CD14-positive monocyte (primary cell): ENCODE data around the gene LAMB4. TPM values are rescaled to one million over a fixed set of nuclear protein-coding genes. Genes with fewer than 3 reads are reported as not detected.

Experiments
- DNase-seq, 3 donors: peaks; one replicate each; pipeline ENCODE4 v3.0.0-alpha.2; 2011 to 2022
- H2AFZ ChIP-seq: 2 replicates; pipeline ENCODE4 v1.6.0; 2012; ENCODE audit warnings: mild to moderate bottlenecking, low read depth, low read length, inconsistent platforms; ENCODE audit not compliant: insufficient read depth, poor library complexity, severe bottlenecking
- H3K27ac ChIP-seq, 2 donors: 1 replicate in 1 of 2; 2 replicates in 1 of 2; pipeline ENCODE4 v1.5.1; 2012 to 2013; ENCODE audit warnings: low read length in 2 of 2, control low read depth in 1 of 2, inconsistent platforms in 1 of 2, low read depth in 1 of 2, mild to moderate bottlenecking in 1 of 2
- H3K27me3 ChIP-seq, 2 donors: one replicate each; pipeline versions ENCODE4 v1.6.0 to v1.6.1; 2011 to 2013; ENCODE audit warnings: low read length in 2 of 2; ENCODE audit not compliant: control insufficient read depth in 2 of 2, insufficient read depth in 2 of 2
- H3K36me3 ChIP-seq, 2 donors: replicated peaks in 1 of 2; 1 replicate in 1 of 2; 2 replicates in 1 of 2; pipeline versions ENCODE4 v1.5.1 to v1.6.1; 2012 to 2013; ENCODE audit warnings: low read length in 2 of 2, control low read depth in 1 of 2, inconsistent platforms in 1 of 2, mild to moderate bottlenecking in 1 of 2; ENCODE audit not compliant: insufficient read depth in 2 of 2, control insufficient read depth in 1 of 2
- H3K4me1 ChIP-seq, 2 donors: 1 replicate in 1 of 2; 2 replicates in 1 of 2; pipeline versions ENCODE4 v1.5.1 to v1.6.1; 2012 to 2013; ENCODE audit warnings: low read length in 2 of 2, control low read depth in 1 of 2, inconsistent platforms in 1 of 2, mild to moderate bottlenecking in 1 of 2, moderate library complexity in 1 of 2; ENCODE audit not compliant: insufficient read depth in 2 of 2, control insufficient read depth in 1 of 2
- H3K4me2 ChIP-seq: replicated peaks from 2 replicates; pipeline ENCODE3; 2012; ENCODE audit warnings: low read length, moderate library complexity, mild to moderate bottlenecking; ENCODE audit not compliant: poor library complexity, severe bottlenecking; ENCODE audit errors: extremely low read depth
- H3K4me3 ChIP-seq, 3 experiments: fragments of 200-600 bp in 1 of 3; sonication (generic) in 1 of 3; replicated peaks in 1 of 3; 1 replicate in 2 of 3; 2 replicates in 1 of 3; pipeline ENCODE4 v1.5.1; 2011 to 2013; ENCODE audit warnings: low read length in 3 of 3, mild to moderate bottlenecking in 3 of 3, control low read depth in 2 of 3, low read depth in 2 of 3, inconsistent platforms in 1 of 3, moderate library complexity in 1 of 3
- H3K79me2 ChIP-seq: 2 replicates; pipeline ENCODE4 v1.6.0; 2012; ENCODE audit warnings: mild to moderate bottlenecking, control low read depth, inconsistent platforms, low read length, moderate library complexity; ENCODE audit not compliant: insufficient read depth
- H3K9ac ChIP-seq: 2 replicates; pipeline ENCODE4 v1.6.0; 2017; ENCODE audit warnings: low read length, mild to moderate bottlenecking; ENCODE audit not compliant: insufficient read depth, poor library complexity, severe bottlenecking
- H3K9me3 ChIP-seq, 2 donors: replicated peaks in 1 of 2; 1 replicate in 1 of 2; 2 replicates in 1 of 2; pipeline versions ENCODE4 v1.5.1 to v1.6.1; 2012 to 2013; ENCODE audit warnings: low read length in 2 of 2, control low read depth in 1 of 2; ENCODE audit not compliant: control insufficient read depth in 1 of 2, insufficient read depth in 1 of 2
- H4K20me1 ChIP-seq: 2 replicates; pipeline ENCODE4 v1.6.0; 2012; ENCODE audit warnings: mild to moderate bottlenecking, low read length, control low read depth, moderate library complexity; ENCODE audit not compliant: insufficient read depth
- H3K27ac Mint-ChIP-seq, 7 donors: one replicate each; pipeline ENCODE4 v1.8.0; 2020; ENCODE audit warnings: mild to moderate bottlenecking in 7 of 7, mixed read lengths in 7 of 7, moderate library complexity in 6 of 7, inconsistent platforms in 2 of 7
- H3K27me3 Mint-ChIP-seq, 3 donors: one replicate each; pipeline ENCODE4 v1.8.0; 2021 to 2022; ENCODE audit warnings: low read depth in 3 of 3, mild to moderate bottlenecking in 3 of 3, mixed read lengths in 3 of 3, moderate library complexity in 3 of 3, inconsistent platforms in 1 of 3
- H3K36me3 Mint-ChIP-seq, 2 donors: one replicate each; pipeline ENCODE4 v1.8.0; 2020; ENCODE audit warnings: mixed read lengths in 2 of 2, inconsistent platforms in 1 of 2, mild to moderate bottlenecking in 1 of 2
- H3K4me1 Mint-ChIP-seq: one replicate; pipeline ENCODE4 v1.8.0; 2020; ENCODE audit warnings: mild to moderate bottlenecking, mixed read lengths
- H3K4me3 Mint-ChIP-seq, 2 donors: one replicate each; pipeline ENCODE4 v1.8.0; 2020; ENCODE audit warnings: mild to moderate bottlenecking in 2 of 2, mixed read lengths in 2 of 2, moderate library complexity in 1 of 2
- H3K9me3 Mint-ChIP-seq, 7 donors: one replicate each; pipeline ENCODE4 v1.8.0; 2020 to 2022; ENCODE audit warnings: mixed read lengths in 7 of 7, mild to moderate bottlenecking in 6 of 7, moderate library complexity in 6 of 7, inconsistent platforms in 2 of 7
- CTCF ChIP-seq: fragments of 200-600 bp; IDR thresholded peaks from one replicate; pipeline ENCODE4 v1.8.0; 2022; ENCODE audit warnings: antibody characterized with exemption, mild to moderate bottlenecking
- WGBS: methylation state at CpG from one replicate; pipeline ENCODE4 v1.1.5; 2013; ENCODE audit warnings: missing lambda C conversion rate; ENCODE audit not compliant: insufficient coverage; 5-methylcytosine and 5-hydroxymethylcytosine counted together
- intact Hi-C, 2 donors: fragments of 100-400 bp; cut with micrococcal nuclease; formaldehyde crosslinking; loops; one replicate each; pipeline versions ENCODE4 v1.15.0 to v1.15.1; 2023
- polyA plus RNA-seq, 3 donors: library from polyadenylated mRNA; depleted of rRNA in 1 of 3; unstranded in 2 of 3; stranded (reverse) in 1 of 3; fragments of 300-500 nt in 2 of 3; fragments of >200 nt in 1 of 3; fragmentation: Illumina TruSeq in 2 of 3; gene quantifications; 1 replicate in 2 of 3; 2 replicates in 1 of 3; pipeline ENCODE4 v1.2.3, GENCODE V29; 2012 to 2021

LAMB4 gene
- polyA plus RNA-seq, 3 donors, result not detected

- Mint-ChIP-seq H3K4me3 (no peak overlapping the region), H3K27me3 (peaks cover 0 to 5% (median 0%) of the 10 kb centered on the region in 3 donors), H3K36me3 (no peaks in the 10 kb centered on the region), H3K4me1 (no peaks in the 10 kb centered on the region), H3K27ac (no peak overlapping the region), H3K9me3 (peaks cover 0 to 3% (median under 1%) of the 10 kb centered on the region in 7 donors)
- peaks cover 0 to 3% of the 10 kb centered on the region in 2 donors for H3K9me3 ChIP-seq
- TF ChIP-seq CTCF, result no peak
- H3K36me3 ChIP-seq, result no peaks in the 10 kb centered on the region
- H3K27me3 ChIP-seq, result no peaks in the 10 kb centered on the region
- no peak overlapping the region for H3K4me2 ChIP-seq
- no peak overlapping the region for H3K27ac ChIP-seq
- H2AFZ ChIP-seq, result no peak overlapping the region
- no peaks in the 10 kb centered on the region for H3K4me1 ChIP-seq
- DNase-seq, result no peak
- H3K9ac ChIP-seq, result no peak overlapping the region
- H3K4me3 ChIP-seq, result no peak overlapping the region
- intact Hi-C loops, result no loop called here
- H3K79me2 ChIP-seq, result no peaks in the 10 kb centered on the region
- no peaks in the 10 kb centered on the region for H4K20me1 ChIP-seq
Observed at GRCh38 chr7:108076156-108076555, 54.0 kb downstream of the LAMB4 start.

DNA sequence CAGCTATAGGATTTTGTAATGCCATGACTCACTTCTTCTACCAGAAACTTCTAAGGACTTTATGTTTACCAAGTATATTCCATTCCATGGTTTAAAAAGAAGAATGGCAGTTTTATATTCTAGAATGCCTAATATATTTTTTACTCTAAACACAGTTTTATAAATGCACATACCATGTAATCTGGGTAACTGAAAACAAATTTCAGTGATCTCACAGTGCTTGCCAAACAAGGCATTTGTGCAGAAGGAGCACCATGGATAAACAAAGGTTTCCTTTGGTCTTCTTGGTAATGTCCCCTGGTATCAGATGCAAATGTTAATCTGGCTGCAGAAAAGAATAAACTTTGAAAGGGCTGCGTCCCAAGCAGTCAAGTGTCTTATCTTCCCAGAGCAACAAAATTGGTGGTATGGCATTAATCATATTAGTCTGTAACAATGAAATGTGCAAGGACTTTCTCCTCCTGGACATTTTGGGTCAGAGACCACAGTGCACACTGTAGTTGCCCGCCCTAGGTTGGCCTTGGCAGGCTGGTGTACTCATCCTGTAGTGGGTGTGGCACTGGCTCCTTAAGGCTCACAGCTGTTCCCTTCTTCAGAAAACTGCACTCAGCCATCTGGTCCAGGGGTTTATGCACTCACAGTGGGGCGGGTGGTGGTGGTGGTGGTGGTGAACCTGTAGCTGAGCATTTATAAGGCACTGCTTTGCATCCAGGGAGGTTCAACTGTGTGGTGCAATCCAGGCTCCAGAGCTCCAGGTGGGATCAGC is 56.7 kb downstream of the LAMB4 start:
- Histone ChIP-seq H3K4me1 (no peaks in the 10 kb centered on the region), H3K9ac (no peak overlapping the region), H3K36me3 (no peaks in the 10 kb centered on the region), H2AFZ (no peak overlapping the region), H3K4me3 (no peak overlapping the region), H4K20me1 (no peaks in the 10 kb centered on the region), H3K27me3 (no peaks in the 10 kb centered on the region), H3K79me2 (no peaks in the 10 kb centered on the region), H3K9me3 (no peaks in the 10 kb centered on the region), H3K27ac (no peak overlapping the region), H3K4me2 (no peak overlapping the region)
- Mint-ChIP-seq H3K9me3 (peaks cover 0 to 3% (median 0%) of the 10 kb centered on the region in 7 donors), H3K27me3 (peaks cover 0 to 5% (median 0%) of the 10 kb centered on the region in 3 donors), H3K36me3 (no peaks in the 10 kb centered on the region), H3K4me1 (no peaks in the 10 kb centered on the region), H3K4me3 (no peak overlapping the region), H3K27ac (no peak overlapping the region)
- TF ChIP-seq CTCF, result no peak
- intact Hi-C loops, result no loop called here
- DNase-seq, result no peak
- WGBS, result 95% methylated on average over 2 of the region's 3 CpGs
